Islet of Langerhans (tissue), 1 donor: ENCODE measurements around the gene CTDSPL.

Experiments
- FAIRE-seq: peaks from one replicate; lab custom pipeline; 2011; peaks lifted over from hg19 to GRCh38; lab: Jason Lieb, UNC

CTDSPL gene

GRCh38 chr3:38002940-38003339, 141.3 kb downstream of the CTDSPL start:
- no peak for FAIRE-seq

GRCh38 chr3:38003371-38003816, 141.7 kb downstream of the CTDSPL start:
- FAIRE-seq = no peak

- FAIRE-seq = no peak
Measured at GRCh38 chr3:38003817-38004414, 142.2 kb downstream of the CTDSPL start.

- FAIRE-seq = no peak
Measured at GRCh38 chr3:38004415-38005075, 142.9 kb downstream of the CTDSPL start.

GRCh38 chr3:38005076-38006020, 143.7 kb downstream of the CTDSPL start:
- FAIRE-seq = no peak

GRCh38 chr3:38006031-38006430, 144.4 kb downstream of the CTDSPL start:
- no peak for FAIRE-seq

- no peak for FAIRE-seq
Measured at GRCh38 chr3:38006445-38006995, 144.8 kb downstream of the CTDSPL start.

GRCh38 chr3:38007754-38008090, 146.0 kb downstream of the CTDSPL start:
- no peak for FAIRE-seq

GRCh38 chr3:38008191-38008701, 146.6 kb downstream of the CTDSPL start:
- FAIRE-seq = no peak

- no peak for FAIRE-seq
Measured at GRCh38 chr3:38008971-38009580, 147.4 kb downstream of the CTDSPL start.

- FAIRE-seq = no peak
Measured at GRCh38 chr3:38009807-38010591, 148.3 kb downstream of the CTDSPL start.

GRCh38 chr3:38011111-38011510, 149.4 kb downstream of the CTDSPL start:
- no peak for FAIRE-seq

GRCh38 chr3:38015485-38015884, 153.8 kb downstream of the CTDSPL start:
- no peak for FAIRE-seq

- FAIRE-seq = no peak
Measured at GRCh38 chr3:38015984-38016383, 154.3 kb downstream of the CTDSPL start.

GRCh38 chr3:38016410-38016809, 154.7 kb downstream of the CTDSPL start:
- FAIRE-seq = no peak

GRCh38 chr3:38016847-38017444, 155.3 kb downstream of the CTDSPL start:
- no peak for FAIRE-seq

- FAIRE-seq = no peak
Measured at GRCh38 chr3:38017445-38018295, 156.0 kb downstream of the CTDSPL start.

- FAIRE-seq = no peak
Measured at GRCh38 chr3:38018296-38019266, 156.9 kb downstream of the CTDSPL start.
